HUES48 (cell line): ENCODE data around the gene AGPAT4.

Experiments used
- H3K27ac ChIP-seq: one replicate; pipeline ENCODE4 v1.7.0; 2013; ENCODE audit warnings: low read depth, low read length, inconsistent platforms
- H3K27me3 ChIP-seq: 2 replicates; pipeline ENCODE4 v1.6.1; 2013; ENCODE audit warnings: mild to moderate bottlenecking, low read length; ENCODE audit not compliant: control insufficient read depth, insufficient read depth
- H3K36me3 ChIP-seq: 2 replicates; pipeline ENCODE4 v1.6.1; 2013; ENCODE audit warnings: low read length; ENCODE audit not compliant: control insufficient read depth, insufficient read depth
- H3K4me1 ChIP-seq: 2 replicates; pipeline ENCODE4 v1.6.1; 2013; ENCODE audit warnings: mild to moderate bottlenecking, low read length; ENCODE audit not compliant: control insufficient read depth, insufficient read depth
- H3K4me3 ChIP-seq: 2 replicates; pipeline ENCODE4 v1.5.1; 2013; ENCODE audit warnings: mild to moderate bottlenecking, low read depth, low read length
- H3K9ac ChIP-seq: 2 replicates; pipeline ENCODE4 v1.6.1; 2013; ENCODE audit warnings: mild to moderate bottlenecking, low read depth, low read length, moderate library complexity
- H3K9me3 ChIP-seq: 2 replicates; pipeline ENCODE4 v1.6.1; 2013; ENCODE audit warnings: low read length; ENCODE audit not compliant: control insufficient read depth, insufficient read depth

The AGPAT4 gene

DNA sequence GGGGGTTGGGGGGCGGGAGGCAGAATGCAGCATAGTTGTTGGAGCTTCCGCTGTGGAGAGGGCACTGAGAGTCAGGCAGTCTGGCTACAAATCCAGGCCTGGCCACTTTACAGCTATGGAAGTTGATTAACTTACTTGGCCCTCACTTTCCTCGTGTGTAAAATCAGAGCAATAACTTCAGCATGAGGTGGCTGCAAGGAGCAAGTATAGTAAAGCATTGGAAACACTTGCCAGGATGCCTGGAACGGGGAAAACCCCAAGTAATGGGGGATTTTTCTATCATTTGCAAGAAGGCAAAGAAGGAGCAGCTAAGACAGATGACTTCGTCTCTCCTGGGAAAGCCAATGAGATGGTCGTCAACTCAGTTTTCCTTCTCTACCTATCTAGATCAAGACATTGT, 35.8 kb downstream of the AGPAT4 start:
- H3K36me3 ChIP-seq = peaks cover 10% of the 10 kb centered on the region
- no peak overlapping the region for H3K4me3 ChIP-seq
- no peak overlapping the region for H3K27ac ChIP-seq
- H3K4me1 ChIP-seq = peaks cover 53% of the 10 kb centered on the region
- no peaks in the 10 kb centered on the region for H3K9me3 ChIP-seq
- H3K27me3 ChIP-seq = no peaks in the 10 kb centered on the region
- H3K9ac ChIP-seq = no peak overlapping the region

DNA sequence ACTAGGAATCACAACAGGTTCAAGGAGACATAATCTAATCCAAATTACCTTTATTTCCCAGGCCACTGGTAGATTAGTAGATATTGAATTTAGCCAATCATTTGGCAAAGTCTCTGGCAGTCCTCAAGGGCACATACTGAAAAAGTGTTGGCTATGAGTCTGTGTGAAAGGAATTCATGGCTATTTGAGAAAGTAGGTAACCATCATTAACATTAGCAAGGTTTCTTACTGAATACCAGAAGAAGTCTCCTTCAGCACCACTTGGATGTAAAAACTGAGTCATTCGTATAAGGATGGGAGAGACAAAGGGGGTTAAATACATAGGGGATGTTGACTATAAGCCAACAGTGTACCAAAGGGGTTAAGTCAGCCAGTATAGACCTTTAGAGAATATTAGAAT, 36.7 kb downstream of the AGPAT4 start:
- Histone ChIP-seq H3K9me3 (no peaks in the 10 kb centered on the region), H3K9ac (no peak overlapping the region), H3K4me1 (peaks cover 51% of the 10 kb centered on the region), H3K27me3 (no peaks in the 10 kb centered on the region), H3K27ac (no peak overlapping the region), H3K4me3 (no peak overlapping the region), H3K36me3 (peaks cover 10% of the 10 kb centered on the region)

DNA sequence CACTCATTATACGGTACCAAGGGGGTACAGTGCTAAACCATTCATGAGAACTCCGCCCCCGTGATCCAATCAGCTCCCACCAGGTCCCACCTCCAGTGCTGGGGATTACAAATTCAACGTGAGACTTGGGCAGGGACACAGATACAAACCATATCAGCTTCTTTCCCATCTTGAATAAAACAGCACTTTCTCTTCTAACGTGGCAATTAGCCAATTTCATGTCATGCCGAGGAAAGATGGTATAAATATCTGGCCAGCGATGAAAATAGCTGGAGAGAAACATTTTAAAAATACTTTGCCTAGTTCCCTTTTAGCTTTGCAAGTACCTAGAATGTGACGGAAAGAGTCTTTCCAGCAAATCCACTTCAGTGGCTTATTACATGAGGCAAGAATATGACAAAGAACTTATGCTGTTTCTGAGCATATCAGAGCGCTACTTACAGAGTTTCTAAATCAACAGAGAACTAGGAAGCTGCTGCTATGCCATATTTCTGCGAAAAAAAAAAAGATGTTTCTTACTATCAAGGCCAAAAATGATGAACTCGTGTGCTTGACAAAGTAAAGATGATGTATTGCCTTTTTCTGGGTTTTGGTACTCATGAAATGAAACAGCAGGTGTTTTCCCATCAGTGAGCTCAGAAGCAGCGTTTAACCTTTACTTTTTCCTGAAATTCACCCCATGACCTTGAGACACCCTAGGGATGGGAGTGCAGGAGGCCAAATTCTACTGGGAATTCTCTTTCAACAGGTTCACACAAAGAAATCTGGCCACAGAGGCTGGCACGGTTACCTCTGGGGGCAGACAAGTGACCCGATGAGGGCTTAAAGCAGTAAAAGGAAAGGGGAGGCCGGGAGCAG, 37.9 kb downstream of the AGPAT4 start:
- Histone ChIP-seq H3K9ac (no peak overlapping the region), H3K27ac (no peak overlapping the region), H3K9me3 (no peaks in the 10 kb centered on the region), H3K27me3 (no peaks in the 10 kb centered on the region), H3K4me3 (no peak overlapping the region), H3K4me1 (peaks cover 51% of the 10 kb centered on the region), H3K36me3 (peaks cover 21% of the 10 kb centered on the region)

DNA sequence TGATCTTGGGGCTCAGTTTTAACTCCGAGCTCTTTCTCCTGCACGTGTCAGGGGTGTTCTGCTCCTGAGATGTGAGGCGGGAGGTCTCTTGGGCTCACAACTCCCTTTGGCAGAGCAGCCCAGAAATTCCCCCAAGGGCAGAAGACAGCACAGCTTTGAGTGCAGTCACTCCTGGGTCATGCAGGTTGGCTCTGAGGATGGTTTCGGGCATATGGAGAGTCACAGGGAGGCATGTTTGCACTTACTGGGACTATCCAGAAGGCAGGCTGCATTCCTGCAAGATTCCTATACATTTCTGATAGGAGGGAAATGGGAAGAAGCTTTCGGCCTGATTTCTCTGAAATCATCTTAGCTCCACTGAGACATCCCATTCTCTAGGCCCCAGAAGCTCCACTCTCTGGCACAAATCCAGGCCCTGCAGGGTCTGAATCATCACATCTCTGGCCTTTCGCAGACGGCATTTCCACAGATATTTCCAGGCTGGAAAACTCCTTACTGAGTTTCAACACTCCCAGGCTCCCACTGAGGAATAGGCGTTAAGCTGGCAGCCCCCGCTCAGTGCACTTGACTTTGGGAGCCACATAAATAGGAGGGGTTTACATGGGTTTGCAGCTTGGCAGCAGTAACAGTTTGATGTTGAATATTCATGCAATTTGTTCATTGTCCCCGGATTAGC, 39.7 kb downstream of the AGPAT4 start:
- no peak overlapping the region for H3K9ac ChIP-seq
- no peak overlapping the region for H3K4me3 ChIP-seq
- H3K27me3 ChIP-seq = no peaks in the 10 kb centered on the region
- H3K9me3 ChIP-seq = no peaks in the 10 kb centered on the region
- peaks cover 28% of the 10 kb centered on the region for H3K36me3 ChIP-seq
- peak overlapping the region; percentile 50 for H3K27ac ChIP-seq
- H3K4me1 ChIP-seq = peaks cover 50% of the 10 kb centered on the region

DNA sequence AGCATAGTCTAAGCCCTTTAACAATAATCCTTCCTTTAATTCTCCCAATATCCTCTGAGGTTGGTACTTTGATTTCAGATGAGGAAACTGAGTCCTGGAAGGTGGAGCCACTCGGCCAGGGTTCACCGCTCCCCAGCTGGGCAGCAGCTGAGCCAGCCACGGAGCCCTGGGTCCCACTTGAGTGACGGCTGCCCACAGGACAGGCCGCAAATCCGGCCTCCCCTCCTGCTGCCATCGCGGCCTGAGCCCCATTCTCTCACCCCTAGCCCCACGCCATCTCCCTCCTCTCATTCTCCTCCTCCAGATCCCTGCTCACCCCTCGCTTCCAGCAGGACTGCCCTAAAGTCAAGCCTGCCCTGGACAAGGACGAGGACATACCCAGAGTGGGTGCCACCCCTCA, 41.4 kb downstream of the AGPAT4 start:
- peaks cover 46% of the 10 kb centered on the region for H3K4me1 ChIP-seq
- no peak overlapping the region for H3K27ac ChIP-seq
- H3K36me3 ChIP-seq = peaks cover 21% of the 10 kb centered on the region
- no peak overlapping the region for H3K9ac ChIP-seq
- H3K9me3 ChIP-seq = no peaks in the 10 kb centered on the region
- H3K4me3 ChIP-seq = no peak overlapping the region
- H3K27me3 ChIP-seq = no peaks in the 10 kb centered on the region

DNA sequence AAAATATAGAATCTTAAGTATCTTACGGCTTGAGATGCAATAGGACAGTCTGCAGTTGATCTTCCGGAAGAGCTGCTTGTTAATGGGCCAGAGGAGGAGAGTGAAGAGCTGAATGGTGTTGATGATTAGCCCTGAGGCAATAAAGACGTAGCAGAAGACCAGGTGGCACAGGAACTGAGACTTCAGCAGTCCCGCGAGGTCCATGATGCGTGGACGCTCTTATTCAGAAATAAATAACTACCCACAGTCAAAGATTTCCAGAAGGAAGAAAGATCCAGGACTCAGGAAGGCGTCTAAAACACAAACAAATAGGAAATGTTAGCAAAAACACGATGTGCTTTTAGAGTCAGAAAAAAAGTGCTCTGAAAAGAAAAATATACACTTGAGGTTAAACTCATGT, 41.9 kb downstream of the AGPAT4 start:
- Histone ChIP-seq H3K27ac (no peak overlapping the region), H3K4me3 (no peak overlapping the region), H3K4me1 (peaks cover 42% of the 10 kb centered on the region), H3K27me3 (no peaks in the 10 kb centered on the region), H3K9me3 (no peaks in the 10 kb centered on the region), H3K9ac (no peak overlapping the region), H3K36me3 (peaks cover 24% of the 10 kb centered on the region)

DNA sequence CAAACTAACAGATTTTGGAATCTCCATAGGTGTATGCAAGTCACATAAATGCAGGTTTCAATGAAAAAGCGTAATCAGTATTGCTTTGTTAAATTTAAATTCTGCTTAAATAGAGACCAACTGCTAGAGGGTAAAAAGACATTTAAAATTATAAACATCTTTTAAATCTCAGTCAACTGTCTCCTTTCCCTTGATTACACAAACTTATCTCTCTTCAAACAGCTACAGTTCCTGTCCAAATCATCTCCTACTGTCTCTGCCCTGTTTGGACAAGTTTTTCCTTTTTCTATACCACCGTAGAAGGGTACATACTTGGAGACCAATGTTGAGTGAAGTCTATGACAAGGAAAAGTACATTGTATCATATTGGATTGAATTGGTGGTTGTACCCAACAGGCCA, 43.5 kb downstream of the AGPAT4 start:
- Histone ChIP-seq H3K27me3 (no peaks in the 10 kb centered on the region), H3K36me3 (peaks cover 34% of the 10 kb centered on the region), H3K9ac (no peak overlapping the region), H3K4me3 (no peak overlapping the region), H3K4me1 (peaks cover 31% of the 10 kb centered on the region), H3K27ac (no peak overlapping the region), H3K9me3 (no peaks in the 10 kb centered on the region)

DNA sequence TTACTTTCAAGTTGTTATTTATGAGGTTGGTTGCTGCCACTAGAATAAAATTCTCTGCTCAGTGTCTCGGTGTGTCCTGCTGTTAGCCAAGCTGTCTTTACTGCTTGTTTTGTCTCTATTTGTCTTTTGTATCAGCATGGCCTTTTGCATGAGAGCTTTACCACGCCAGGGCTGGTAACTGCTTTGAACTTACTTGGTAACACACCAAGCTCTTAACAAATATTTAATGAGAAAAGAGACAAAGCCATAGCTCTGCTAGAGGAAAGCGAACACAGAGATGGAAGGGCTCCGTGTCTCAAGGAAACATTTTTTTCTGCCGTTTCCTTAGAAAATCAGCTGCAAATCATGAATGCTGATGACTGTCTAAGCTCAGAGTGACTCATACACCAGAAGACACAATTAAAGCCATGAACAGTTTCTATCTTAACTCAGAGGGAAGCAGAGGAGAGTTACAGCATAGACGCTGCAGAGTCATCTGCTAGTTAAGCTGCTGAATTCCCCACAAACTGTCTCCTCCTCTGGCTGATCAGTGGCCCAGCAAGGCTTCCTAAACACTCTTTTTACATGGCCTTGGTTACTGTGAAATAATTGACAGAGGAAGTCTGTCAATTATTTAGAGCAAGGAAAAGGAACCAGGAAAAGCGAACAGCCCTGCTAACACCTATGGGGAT, 44.8 kb downstream of the AGPAT4 start:
- Histone ChIP-seq H3K27me3 (no peaks in the 10 kb centered on the region), H3K27ac (peak overlapping the region; percentile 47), H3K4me1 (peaks cover 18% of the 10 kb centered on the region), H3K9ac (no peak overlapping the region), H3K9me3 (no peaks in the 10 kb centered on the region), H3K36me3 (peaks cover 32% of the 10 kb centered on the region), H3K4me3 (no peak overlapping the region)

DNA sequence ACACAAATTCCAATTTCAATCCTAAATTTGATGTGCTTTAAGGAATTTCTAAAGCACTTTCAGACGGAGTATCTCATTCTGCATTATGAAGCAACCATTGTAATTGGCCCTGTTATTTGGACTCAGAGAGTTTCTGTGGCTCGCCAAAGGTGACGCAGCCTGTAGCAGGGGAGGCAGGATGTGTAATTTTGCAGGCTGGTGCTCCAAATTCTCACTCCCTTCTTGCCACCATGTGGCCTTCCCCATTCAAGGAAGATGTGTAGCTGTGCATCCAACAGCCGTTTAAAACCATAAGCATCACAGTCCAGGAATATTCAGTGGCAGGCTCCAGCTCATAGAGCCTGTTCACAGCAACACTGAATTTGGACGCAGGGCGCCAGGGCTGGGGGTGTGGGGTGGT, 45.8 kb downstream of the AGPAT4 start:
- no peak overlapping the region for H3K4me3 ChIP-seq
- peaks cover 31% of the 10 kb centered on the region for H3K36me3 ChIP-seq
- peaks cover 13% of the 10 kb centered on the region for H3K4me1 ChIP-seq
- H3K9me3 ChIP-seq = no peaks in the 10 kb centered on the region
- no peaks in the 10 kb centered on the region for H3K27me3 ChIP-seq
- no peak overlapping the region for H3K27ac ChIP-seq
- no peak overlapping the region for H3K9ac ChIP-seq

DNA sequence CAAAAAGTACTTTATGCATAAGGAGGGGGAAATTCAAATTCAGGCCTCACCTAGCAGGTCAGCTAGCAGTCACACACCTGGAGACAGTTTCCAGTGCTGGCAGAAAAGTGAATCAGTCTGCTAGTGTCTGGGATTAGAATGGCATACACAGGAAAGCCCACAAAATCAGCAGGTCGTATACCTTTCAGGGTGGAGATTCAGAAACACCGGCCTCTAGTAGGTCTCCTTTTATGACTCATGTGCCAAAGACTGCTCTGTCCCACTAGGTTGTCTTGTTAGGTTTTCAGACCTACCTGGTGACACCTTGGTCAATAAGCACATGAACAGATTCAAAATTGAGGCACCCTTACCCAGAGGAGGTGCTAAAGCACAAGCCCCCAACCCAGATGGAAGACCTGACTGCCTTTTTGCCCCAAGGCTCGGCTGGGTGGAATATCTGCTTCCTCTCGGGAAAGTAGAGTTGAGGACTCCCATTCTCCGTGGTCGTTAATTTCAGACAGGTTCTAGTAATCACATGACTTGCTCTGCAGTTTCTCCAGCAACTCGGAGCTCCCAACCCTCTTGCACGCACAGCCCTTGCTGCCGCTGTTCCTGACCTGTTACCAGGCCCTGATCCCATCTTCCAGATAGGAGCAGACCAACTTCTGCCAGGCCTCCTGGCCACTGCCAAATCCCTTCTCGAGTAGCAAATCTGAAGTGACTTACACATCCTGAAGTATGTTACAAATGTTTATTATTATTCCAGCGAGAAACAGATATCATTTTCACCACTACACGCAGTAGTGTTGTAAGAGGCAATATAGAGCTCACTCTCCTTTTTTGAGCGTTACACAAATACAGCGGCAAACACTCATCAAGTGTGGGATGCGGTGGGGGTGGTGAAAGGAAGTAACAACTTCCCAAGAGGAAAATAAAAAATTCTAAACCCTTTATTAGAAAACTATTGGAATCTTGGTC, 46.6 kb downstream of the AGPAT4 start:
- H3K27ac ChIP-seq = no peak overlapping the region
- no peaks in the 10 kb centered on the region for H3K27me3 ChIP-seq
- peaks cover 13% of the 10 kb centered on the region for H3K4me1 ChIP-seq
- no peaks in the 10 kb centered on the region for H3K9me3 ChIP-seq
- H3K4me3 ChIP-seq = no peak overlapping the region
- H3K9ac ChIP-seq = no peak overlapping the region
- H3K36me3 ChIP-seq = peaks cover 31% of the 10 kb centered on the region
